B cell (primary cell): ENCODE data around the gene TRIM54. TPM values are rescaled to one million over a fixed set of nuclear protein-coding genes. Genes with fewer than 3 reads are reported as not detected.
"Not testable (repeated sequence)": the region's sequence is repeated elsewhere in the genome, so short reads cannot be mapped to it uniquely, and the experiment has no call there.

Experiments
- ATAC-seq: fragments of 200-7000 bp; cut with Tn5 transposase; one replicate; pipeline ENCODE4 v1.10.0; 2021; ENCODE audit warnings: low read depth, mild to moderate bottlenecking, moderate number of reproducible peaks, moderate library complexity
- CTCF ChIA-PET: fragments of 350-600 bp; sonication (Branson Sonifier 250); formaldehyde crosslinking; loops from one replicate; lab custom pipeline; 2021; ENCODE audit warnings: antibody characterized with exemption, inconsistent platforms; lab: Charles Lee
- POLR2A ChIA-PET: fragments of 350-600 bp; sonication (Branson Sonifier 250); formaldehyde crosslinking; loops from one replicate; lab custom pipeline; 2021; ENCODE audit warnings: antibody characterized with exemption; lab: Charles Lee
- DNase-seq: peaks from one replicate; pipeline ENCODE4 v3.0.0; 2013
- H2AFZ ChIP-seq: 2 replicates; pipeline ENCODE4 v1.6.1; 2012; ENCODE audit warnings: mild to moderate bottlenecking, low read depth, low read length; ENCODE audit not compliant: insufficient read depth, poor library complexity, severe bottlenecking
- H3K27ac ChIP-seq, 2 donors: 1 replicate in 1 of 2; 2 replicates in 1 of 2; pipeline ENCODE4 v1.5.1; 2012 to 2013; ENCODE audit warnings: low read length in 2 of 2, mild to moderate bottlenecking in 2 of 2, moderate library complexity in 1 of 2
- H3K27me3 ChIP-seq, 4 experiments: fragments of 200-600 bp in 1 of 4; sonication (generic) in 1 of 4; replicated peaks in 1 of 4; 1 replicate in 2 of 4; 2 replicates in 2 of 4; pipeline versions ENCODE4 v1.6.1 to v1.7.0; 2013 to 2016; ENCODE audit warnings: low read length in 3 of 4, mild to moderate bottlenecking in 2 of 4, mixed read lengths in 1 of 4, moderate library complexity in 1 of 4; ENCODE audit not compliant: insufficient read depth in 4 of 4, control insufficient read depth in 3 of 4; ENCODE audit errors: control extremely low read depth in 1 of 4
- H3K36me3 ChIP-seq, 2 experiments: replicated peaks in 1 of 2; 1 replicate in 1 of 2; 2 replicates in 1 of 2; pipeline versions ENCODE4 v1.6.1 to v1.7.1; 2013; ENCODE audit warnings: low read length in 1 of 2; ENCODE audit not compliant: insufficient read depth in 2 of 2, control insufficient read depth in 1 of 2; ENCODE audit errors: control extremely low read depth in 1 of 2, extremely low read depth in 1 of 2
- H3K4me1 ChIP-seq, 2 donors: fragments of 200-600 bp in 1 of 2; sonication (generic) in 1 of 2; 1 replicate in 1 of 2; 2 replicates in 1 of 2; pipeline versions ENCODE4 v1.5.1 to v1.6.1; 2013 to 2017; ENCODE audit warnings: low read length in 2 of 2; ENCODE audit not compliant: control insufficient read depth in 2 of 2, insufficient read depth in 2 of 2
- H3K4me2 ChIP-seq: replicated peaks from 2 replicates; pipeline ENCODE3; 2012; ENCODE audit warnings: mild to moderate bottlenecking, low read depth, low read length; ENCODE audit not compliant: poor library complexity, severe bottlenecking
- H3K4me3 ChIP-seq, 5 experiments: fragments of 200-600 bp in 1 of 5; sonication (generic) in 1 of 5; 1 replicate in 3 of 5; 2 replicates in 2 of 5; pipeline versions ENCODE4 v1.5.1 to v1.7.0; 2011 to 2016; ENCODE audit warnings: low read length in 4 of 5, mild to moderate bottlenecking in 4 of 5, low read depth in 2 of 5, control low read depth in 1 of 5, moderate library complexity in 1 of 5; ENCODE audit not compliant: insufficient read depth in 1 of 5; ENCODE audit errors: control extremely low read depth in 1 of 5, extremely low read depth in 1 of 5
- H3K79me2 ChIP-seq: fragments of 200-600 bp; sonication (generic); one replicate; pipeline ENCODE4 v1.6.0; 2016; ENCODE audit warnings: low read length; ENCODE audit not compliant: control insufficient read depth, insufficient read depth
- H3K9ac ChIP-seq: fragments of 200-600 bp; sonication (generic); 2 replicates; pipeline ENCODE4 v1.6.1; 2017; ENCODE audit warnings: mild to moderate bottlenecking, low read length, moderate library complexity
- H3K9me3 ChIP-seq, 3 donors: one replicate each; pipeline versions ENCODE4 v1.6.1 to v1.7.1; 2013; ENCODE audit warnings: low read length in 2 of 3; ENCODE audit not compliant: control insufficient read depth in 2 of 3, insufficient read depth in 1 of 3; ENCODE audit errors: control extremely low read depth in 1 of 3
- H4K20me1 ChIP-seq: 2 replicates; pipeline ENCODE4 v1.6.0; 2012; ENCODE audit warnings: mild to moderate bottlenecking, low read length; ENCODE audit not compliant: insufficient read depth, control insufficient read depth, poor library complexity, severe bottlenecking
- H3K27ac Mint-ChIP-seq: one replicate; pipeline ENCODE4 v1.8.0; 2021; ENCODE audit warnings: mixed read lengths
- H3K27me3 Mint-ChIP-seq: one replicate; pipeline ENCODE4 v1.8.0; 2021; ENCODE audit warnings: mixed read lengths
- H3K4me1 Mint-ChIP-seq: one replicate; pipeline ENCODE4 v1.8.0; 2021; ENCODE audit warnings: mixed read lengths
- H3K4me3 Mint-ChIP-seq: one replicate; pipeline ENCODE4 v1.8.0; 2021; ENCODE audit warnings: mixed read lengths
- H3K9me3 Mint-ChIP-seq: one replicate; pipeline ENCODE4 v1.8.0; 2022; ENCODE audit warnings: mixed read lengths; ENCODE audit not compliant: insufficient read depth
- EZH2 ChIP-seq: IDR thresholded peaks from 2 replicates; pipeline ENCODE4 v1.6.1; 2012; ENCODE audit warnings: borderline replicate concordance, low read depth, mild to moderate bottlenecking, moderate library complexity, low read length; ENCODE audit not compliant: insufficient read depth, poor library complexity, severe bottlenecking
- WGBS: methylation state at CpG from one replicate; pipeline ENCODE4 v1.1.5; 2013; ENCODE audit warnings: missing lambda C conversion rate; ENCODE audit not compliant: insufficient coverage; 5-methylcytosine and 5-hydroxymethylcytosine counted together
- intact Hi-C: fragments of 100-400 bp; cut with micrococcal nuclease; formaldehyde crosslinking; loops from one replicate; pipeline ENCODE4 v1.10.0; 2022
- polyA plus RNA-seq: library from polyadenylated mRNA; depleted of rRNA; stranded (reverse); fragments of >200 nt; gene quantifications from 2 replicates; pipeline ENCODE4 v1.2.3, GENCODE V29; 2012
- total RNA-seq, 2 donors: library from RNA; stranded (reverse); fragments of 120-200 nt in 1 of 2; gene quantifications; 1 replicate in 1 of 2; 2 replicates in 1 of 2; pipeline versions ENCODE4 v1.2.3 to v1.2.4, GENCODE V29; 2013 to 2022
- TF ChIP-seq, protein P1 (sequence below): fragments of 200-600 bp; IDR thresholded peaks from one replicate; pipeline ENCODE4 v1.8.0; 2022; ENCODE audit warnings: antibody characterized with exemption, mild to moderate bottlenecking

Gene TRIM54
- total and polyA plus RNA-seq, 2 donors (not counting 1 experiment from before 2014, with no cell fraction given): not detected

DNA sequence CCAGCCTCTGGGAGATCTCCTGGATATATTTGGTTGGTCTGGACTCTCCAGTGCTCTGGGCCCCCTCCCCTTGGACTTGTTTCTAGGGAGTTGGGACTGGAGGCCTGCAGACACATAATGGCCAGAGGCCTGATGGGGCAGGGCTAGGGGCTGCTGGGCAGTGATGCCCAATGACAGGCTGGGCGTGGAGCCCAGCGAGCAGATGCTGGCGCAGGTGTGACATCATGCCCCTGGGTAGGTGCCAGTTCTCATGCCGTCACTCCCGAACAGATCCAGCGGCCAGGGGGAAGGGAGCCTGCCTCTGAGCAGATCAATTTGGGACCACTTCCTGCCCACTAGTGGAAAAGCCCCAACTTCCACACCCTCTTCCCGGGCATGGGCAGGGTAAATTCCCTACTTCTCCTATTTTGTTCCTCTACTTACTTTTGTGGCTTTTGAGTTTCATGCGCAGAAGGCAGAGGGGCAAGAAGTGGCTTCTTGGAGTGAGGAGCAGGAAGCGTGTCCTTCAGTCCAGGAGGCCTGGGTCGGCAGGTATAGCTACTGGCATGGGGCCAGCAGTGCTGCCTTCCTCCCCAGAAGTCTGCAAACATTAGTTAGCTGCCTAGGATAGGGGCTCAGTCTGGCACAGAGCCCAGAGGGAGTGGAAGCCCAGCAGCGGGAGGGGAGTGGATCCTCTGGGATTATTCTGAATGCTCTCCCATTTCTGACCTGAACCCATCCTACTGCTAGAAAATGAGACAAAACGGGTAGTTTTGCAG, 34.6 kb downstream of the TRIM54 start:
- intact Hi-C loops: no loop called here
- CTCF ChIA-PET: no interaction called here

GRCh38 chr2:27319839-27320238, 37.6 kb downstream of the TRIM54 start:
- peaks cover 40% of the 10 kb centered on the region for H3K79me2 ChIP-seq
- WGBS: 98% methylated on average over 7 of the region's 15 CpGs
- intact Hi-C loops: loop anchor here (5.0 kb wide), 1 partner anchor 1072 kb away; the partner anchor contains the start of gene FOSL2
- H3K4me2 ChIP-seq, DNase-seq, H3K27ac ChIP-seq, H3K9ac ChIP-seq, H3K27me3 ChIP-seq, H2AFZ ChIP-seq, H4K20me1 ChIP-seq, H3K27me3 Mint-ChIP-seq, ATAC-seq, H3K4me3 Mint-ChIP-seq, CTCF ChIA-PET, H3K9me3 Mint-ChIP-seq, H3K4me3 ChIP-seq, H3K27ac Mint-ChIP-seq, H3K9me3 ChIP-seq: not testable (repeated sequence)
- peaks cover 0 to 17% of the 10 kb centered on the region in 2 experiments for H3K36me3 ChIP-seq
- peaks cover 27% of the 10 kb centered on the region for H3K4me1 Mint-ChIP-seq
- H3K4me1 ChIP-seq: peaks cover 12 to 20% of the 10 kb centered on the region in 2 donors
- POLR2A ChIA-PET: interaction anchor here (0.7 kb wide), 1 partner anchor 185 kb away, joined by 3 read pairs; no protein-coding TSS in a partner anchor

More for the DNA sequence above, 34.6 kb downstream of the TRIM54 start:
- TF ChIP-seq, protein P1, sequence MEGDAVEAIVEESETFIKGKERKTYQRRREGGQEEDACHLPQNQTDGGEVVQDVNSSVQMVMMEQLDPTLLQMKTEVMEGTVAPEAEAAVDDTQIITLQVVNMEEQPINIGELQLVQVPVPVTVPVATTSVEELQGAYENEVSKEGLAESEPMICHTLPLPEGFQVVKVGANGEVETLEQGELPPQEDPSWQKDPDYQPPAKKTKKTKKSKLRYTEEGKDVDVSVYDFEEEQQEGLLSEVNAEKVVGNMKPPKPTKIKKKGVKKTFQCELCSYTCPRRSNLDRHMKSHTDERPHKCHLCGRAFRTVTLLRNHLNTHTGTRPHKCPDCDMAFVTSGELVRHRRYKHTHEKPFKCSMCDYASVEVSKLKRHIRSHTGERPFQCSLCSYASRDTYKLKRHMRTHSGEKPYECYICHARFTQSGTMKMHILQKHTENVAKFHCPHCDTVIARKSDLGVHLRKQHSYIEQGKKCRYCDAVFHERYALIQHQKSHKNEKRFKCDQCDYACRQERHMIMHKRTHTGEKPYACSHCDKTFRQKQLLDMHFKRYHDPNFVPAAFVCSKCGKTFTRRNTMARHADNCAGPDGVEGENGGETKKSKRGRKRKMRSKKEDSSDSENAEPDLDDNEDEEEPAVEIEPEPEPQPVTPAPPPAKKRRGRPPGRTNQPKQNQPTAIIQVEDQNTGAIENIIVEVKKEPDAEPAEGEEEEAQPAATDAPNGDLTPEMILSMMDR: no peak
- TF ChIP-seq EZH2: no peak
- 92% methylated on average over 11 of the region's 12 CpGs for WGBS
- H3K36me3 ChIP-seq: peaks cover 3 to 19% of the 10 kb centered on the region in 2 experiments
- Mint-ChIP-seq H3K4me1 (peaks cover 6% of the 10 kb centered on the region), H3K27ac (no peak overlapping the region), H3K9me3 (no peaks in the 10 kb centered on the region), H3K27me3 (no peaks in the 10 kb centered on the region), H3K4me3 (no peak overlapping the region)
- H3K9ac ChIP-seq: no peak overlapping the region
- peaks cover under 1 to 6% of the 10 kb centered on the region in 2 donors for H3K4me1 ChIP-seq
- no peak overlapping the region for H3K4me2 ChIP-seq
- ATAC-seq (no peak), DNase-seq (no peak)
- no peak overlapping the region for H3K4me3 ChIP-seq
- peaks cover 24% of the 10 kb centered on the region for H3K79me2 ChIP-seq
- no peak overlapping the region for H3K27ac ChIP-seq
- peaks cover 11% of the 10 kb centered on the region for H4K20me1 ChIP-seq
- H2AFZ ChIP-seq: no peak overlapping the region
- H3K9me3 ChIP-seq: no peaks in the 10 kb centered on the region
- POLR2A ChIA-PET: no interaction called here
- no peaks in the 10 kb centered on the region for H3K27me3 ChIP-seq
